GM23248 (cell line): ENCODE data around the gene COL12A1.

ENCODE experiments used
- EZH2 ChIP-seq: fragments of 200-600 bp; sonication (generic); IDR thresholded peaks from 2 replicates; pipeline ENCODE4 v1.6.1; 2018; ENCODE audit warnings: antibody characterized with exemption, mild to moderate bottlenecking; ENCODE audit not compliant: insufficient read depth, poor library complexity, severe bottlenecking
- EZH2phosphoT487 ChIP-seq: fragments of 200-600 bp; sonication (generic); IDR thresholded peaks from 2 replicates; pipeline ENCODE4 v1.6.1; 2018; ENCODE audit warnings: antibody characterized with exemption, moderate library complexity, mild to moderate bottlenecking, low read depth; ENCODE audit not compliant: insufficient read depth

- TF ChIP-seq EZH2 (no peak), EZH2phosphoT487 (no peak)
Measured at GRCh38 chr6:75170691-75171560, 34.9 kb downstream of the COL12A1 start.
